Measurements from ENCODE around the gene SEBOX. TPM values are rescaled to one million over a fixed set of nuclear protein-coding genes. Genes with fewer than 3 reads are reported as not detected.
A peak's percentile ranks its signal among the peaks of the same experiment; 100 is the strongest.

Gene SEBOX
- total and polyA plus RNA-seq, 7 donors: not detected

GRCh38 chr17:28346199-28346580 lies 18.8 kb downstream of the SEBOX start:
- TF ChIP-seq POLR2AphosphoS5 (IDR thresholded peaks at IDR 0.05) (no peak), POLR2A (IDR thresholded peaks at IDR 0.05) (no peak), EP300 (IDR thresholded peaks at IDR 0.05) (no peak), CTCF (IDR thresholded peaks at IDR 0.05) (no peak)
- no peak for DNase-seq
- WGBS, 2 donors: 92 to 93% methylated on average over 2 of the region's 2 CpGs
- Histone ChIP-seq H3K36me3 (peaks cover 45 to 99% (median 66%) of the 10 kb centered on the region in 4 donors), H3K4me1 (peaks cover 0 to 11% (median 0%) of the 10 kb centered on the region in 4 donors), H3K27me3 (no peaks in the 10 kb centered on the region), H3K4me3 (no peak overlapping the region), H3K9me3 (no peaks in the 10 kb centered on the region), H3K27ac (peak overlapping the region in 1 of 4 donors; percentile 24)
- intact Hi-C loops (cut with DNase I): no loop called here

- Histone ChIP-seq H3K9me3 (no peaks in the 10 kb centered on the region), H3K4me3 (no peak overlapping the region), H3K36me3 (peaks cover 48 to 99% (median 66%) of the 10 kb centered on the region in 4 donors), H3K27ac (no peak overlapping the region), H3K4me1 (peaks cover 0 to 11% (median 0%) of the 10 kb centered on the region in 4 donors), H3K27me3 (no peaks in the 10 kb centered on the region)
- intact Hi-C loops (cut with DNase I): no loop called here
- DNase-seq: no peak
- 78 to 87% methylated on average over 13 of the region's 13 CpGs for WGBS, 2 donors
- TF ChIP-seq EP300 (IDR thresholded peaks at IDR 0.05) (no peak), CTCF (IDR thresholded peaks at IDR 0.05) (no peak), POLR2AphosphoS5 (IDR thresholded peaks at IDR 0.05) (no peak), POLR2A (IDR thresholded peaks at IDR 0.05) (no peak)
Measured at GRCh38 chr17:28345419-28346198, 19.4 kb downstream of the SEBOX start.

GRCh38 chr17:28344435-28344901 lies 20.5 kb downstream of the SEBOX start:
- H3K4me1 ChIP-seq: peaks cover 0 to 11% (median 0%) of the 10 kb centered on the region in 4 donors
- intact Hi-C loops (cut with DNase I): no loop called here
- DNase-seq: no peak
- no peaks in the 10 kb centered on the region for H3K9me3 ChIP-seq
- WGBS, 2 donors: 93 to 94% methylated on average over 19 of the region's 19 CpGs
- no peak overlapping the region for H3K27ac ChIP-seq
- H3K36me3 ChIP-seq: peaks cover 49 to 99% (median 64%) of the 10 kb centered on the region in 4 donors
- no peaks in the 10 kb centered on the region for H3K27me3 ChIP-seq
- no peak overlapping the region for H3K4me3 ChIP-seq
- TF ChIP-seq POLR2AphosphoS5 (IDR thresholded peaks at IDR 0.05): no peak
- TF ChIP-seq POLR2A (IDR thresholded peaks at IDR 0.05): no peak
- TF ChIP-seq EP300 (IDR thresholded peaks at IDR 0.05): no peak
- no peak for TF ChIP-seq CTCF (IDR thresholded peaks at IDR 0.05)

- no peaks in the 10 kb centered on the region for H3K27me3 ChIP-seq
- intact Hi-C loops (cut with DNase I): no loop called here
- H3K36me3 ChIP-seq: peaks cover 49 to 96% (median 64%) of the 10 kb centered on the region in 4 donors
- no peak overlapping the region for H3K27ac ChIP-seq
- 89% methylated on average over 9 of the region's 9 CpGs for WGBS, 2 donors
- no peaks in the 10 kb centered on the region for H3K9me3 ChIP-seq
- peaks cover 0 to 11% (median 0%) of the 10 kb centered on the region in 4 donors for H3K4me1 ChIP-seq
- DNase-seq: no peak
- no peak overlapping the region for H3K4me3 ChIP-seq
- TF ChIP-seq POLR2A (IDR thresholded peaks at IDR 0.05): no peak
- TF ChIP-seq EP300 (IDR thresholded peaks at IDR 0.05): no peak
- TF ChIP-seq POLR2AphosphoS5 (IDR thresholded peaks at IDR 0.05): no peak
- TF ChIP-seq CTCF (IDR thresholded peaks at IDR 0.05): no peak
Measured at GRCh38 chr17:28344011-28344410, 21.0 kb downstream of the SEBOX start.
